Measurements from ENCODE around the gene KIAA1755.

The KIAA1755 gene

DNA sequence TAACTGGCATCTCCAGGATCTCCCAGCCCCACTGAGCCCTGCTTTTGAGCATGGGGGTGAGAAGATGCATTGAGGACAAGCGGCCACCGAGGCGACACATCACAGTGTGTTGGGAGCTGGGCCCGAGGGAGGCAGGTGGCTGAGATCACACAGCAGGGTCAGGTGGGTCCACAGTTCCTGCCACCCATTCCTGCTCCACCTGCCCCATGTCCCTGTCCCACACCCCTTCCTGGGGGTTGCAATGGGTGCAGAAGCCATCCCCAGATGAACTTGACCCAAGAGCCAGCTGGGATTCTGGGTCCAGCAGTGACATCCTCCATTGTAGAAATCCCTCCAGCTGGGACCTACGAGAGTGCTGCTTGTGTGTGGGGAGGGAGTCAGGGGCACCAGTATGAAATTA is 96.5 kb downstream of the KIAA1755 start:
- DNase-seq = no peak

DNA sequence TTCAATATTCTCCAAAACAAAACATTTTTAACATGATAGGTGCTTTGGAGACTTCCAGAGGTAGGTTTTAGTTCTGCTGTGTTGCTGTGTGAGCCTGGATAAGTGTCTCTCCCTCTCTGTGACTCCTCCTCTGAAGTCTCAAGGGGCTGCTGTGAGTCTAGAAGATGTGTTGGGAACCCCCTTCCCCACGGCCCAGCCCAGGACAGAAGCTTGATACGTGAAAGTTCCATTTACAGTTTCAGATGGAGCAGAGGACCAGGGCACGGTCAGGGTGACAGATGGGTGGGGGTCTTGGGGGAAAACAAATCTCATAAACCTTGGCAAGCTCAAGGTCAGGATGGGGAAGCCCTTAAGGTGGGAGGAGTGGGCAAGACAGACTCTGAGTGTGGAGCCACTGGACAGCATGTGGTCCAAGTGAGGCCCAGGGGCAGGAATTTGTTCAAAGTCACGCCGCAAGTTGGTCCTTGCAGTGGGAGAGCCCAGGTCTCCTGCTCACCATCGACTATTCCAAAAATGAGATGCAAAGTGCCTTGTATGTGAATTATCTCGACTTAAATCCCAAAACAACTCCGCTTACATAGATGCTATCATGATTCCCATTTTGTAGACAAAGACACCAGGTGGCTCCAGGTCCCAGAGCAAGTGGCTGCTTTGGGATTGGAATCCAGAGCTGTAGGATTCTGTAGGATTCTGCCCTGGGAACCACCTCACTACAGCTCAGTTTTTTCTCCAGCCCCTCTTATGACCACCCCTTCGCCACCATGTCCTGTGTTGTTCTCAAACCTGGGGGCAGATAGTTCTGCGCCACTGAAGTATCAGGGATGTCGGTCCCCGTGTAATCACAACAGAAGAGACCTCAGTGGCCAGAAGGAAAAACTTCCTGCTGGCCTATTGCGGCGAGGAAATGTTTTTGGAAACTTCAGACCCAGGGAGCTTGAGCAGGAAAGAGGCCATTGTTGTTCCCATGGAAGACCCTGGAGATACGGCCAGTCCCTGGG is 97.4 kb downstream of the KIAA1755 start:
- DNase-seq = no peak

DNA sequence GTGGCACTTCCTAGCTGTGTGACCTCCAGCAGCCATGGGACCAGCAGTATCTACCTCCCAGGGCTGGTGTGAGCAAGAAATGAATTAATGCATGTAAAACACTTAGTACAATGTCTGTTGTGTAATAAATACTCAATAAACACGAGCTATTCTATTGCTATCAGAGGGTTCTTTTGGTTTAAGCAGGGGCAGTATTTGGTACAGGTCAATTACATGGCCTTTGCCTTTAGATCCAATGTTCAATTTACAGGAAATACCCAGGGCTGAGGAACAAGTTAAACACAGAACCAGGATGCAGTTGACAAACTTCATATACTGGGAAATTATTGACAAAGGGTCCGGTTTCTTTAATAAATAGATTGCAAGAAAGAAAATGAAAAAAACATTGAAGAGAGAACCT is 98.4 kb downstream of the KIAA1755 start:
- no peak for DNase-seq

DNA sequence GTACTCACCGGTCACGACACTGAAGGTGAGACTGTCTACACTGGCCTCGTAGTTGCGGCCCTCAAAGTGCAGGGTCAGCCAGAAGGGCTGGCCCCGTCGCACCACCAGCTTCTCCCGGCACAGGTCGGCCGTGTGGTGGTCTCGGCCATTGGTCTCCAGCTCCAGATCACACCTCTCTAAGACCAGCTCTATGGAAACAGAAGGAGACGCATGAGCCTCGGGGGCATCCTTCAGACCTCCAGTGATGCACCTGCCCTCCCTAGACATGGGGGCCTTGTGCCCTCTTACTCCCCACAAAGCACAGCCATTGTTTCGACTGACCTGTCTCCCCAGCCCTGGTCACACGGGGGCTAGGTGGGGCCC is 99.1 kb downstream of the KIAA1755 start:
- DNase-seq = no peak
